Fibroblast of lung (primary cell): ENCODE measurements around the gene ARHGEF7.

Experiments used
- CTCF ChIP-seq, 2 donors: IDR thresholded peaks in 1 of 2; conservative IDR thresholded peaks in 1 of 2; 1 replicate in 1 of 2; 2 replicates in 1 of 2; pipeline ENCODE4 v1.5.1; 2011 to 2012; ENCODE audit warnings: low read length in 2 of 2, control low read depth in 1 of 2, inconsistent platforms in 1 of 2, low read depth in 1 of 2, mild to moderate bottlenecking in 1 of 2
- EZH2 ChIP-seq: IDR thresholded peaks from 2 replicates; pipeline ENCODE4 v1.5.1; 2012; ENCODE audit warnings: low read length, control low read depth, mild to moderate bottlenecking; ENCODE audit errors: missing control alignments

GRCh38 chr13:111337206-111337605, 222.1 kb downstream of the ARHGEF7 start:
- TF ChIP-seq CTCF (conservative IDR thresholded peaks at IDR 0.05 in 1 of 2, IDR thresholded peaks at IDR 0.05 in 1 of 2; ENCODE audit: low read depth in 1 of 2, low read length in 2 of 2) (no peak), EZH2 (no peak)
